HL-60 (cell line): Measurements from ENCODE around the gene SLC39A10.

Experiments
- DNase-seq, 2 experiments: peaks; one replicate each; pipeline ENCODE4 v3.0.0-alpha.2; 2010 to 2020; ENCODE audit warnings: low read depth in 1 of 2, low spot score in 1 of 2
- H3K27ac ChIP-seq: fragments of 250-450 bp; sonication (Bioruptor Pico); replicated peaks from 2 replicates; pipeline ENCODE4 v1.5.1; 2020; ENCODE audit warnings: mild to moderate bottlenecking, moderate library complexity
- H3K27me3 ChIP-seq: fragments of 250-450 bp; sonication (Bioruptor Pico); 2 replicates; pipeline ENCODE4 v1.5.1; 2021; ENCODE audit warnings: mild to moderate bottlenecking, moderate library complexity; ENCODE audit not compliant: insufficient read depth, poor library complexity, severe bottlenecking
- H3K4me3 ChIP-seq: replicated peaks from 2 replicates; pipeline ENCODE4 v1.5.1; 2011; ENCODE audit warnings: mild to moderate bottlenecking, control low read depth, low read length; ENCODE audit not compliant: insufficient read depth
- CTCF ChIP-seq: IDR thresholded peaks from one replicate; pipeline ENCODE4 v1.5.1; 2011; ENCODE audit warnings: low read length, control low read depth, inconsistent platforms; ENCODE audit not compliant: insufficient read depth
- GABPA ChIP-seq: IDR thresholded peaks from 2 replicates; pipeline ENCODE4 v1.6.1; 2012; ENCODE audit warnings: low read depth
- POLR2AphosphoS5 ChIP-seq: IDR thresholded peaks from 2 replicates; pipeline ENCODE4 v1.6.1; 2012; ENCODE audit warnings: low read depth
- REST ChIP-seq: IDR thresholded peaks from 2 replicates; pipeline ENCODE4 v1.6.1; 2012; ENCODE audit warnings: low read depth; ENCODE audit not compliant: insufficient replicate concordance
- SPI1 ChIP-seq: IDR thresholded peaks from 2 replicates; pipeline ENCODE4 v1.6.1; 2012; ENCODE audit warnings: low read depth, mild to moderate bottlenecking, borderline replicate concordance

The SLC39A10 gene

DNA sequence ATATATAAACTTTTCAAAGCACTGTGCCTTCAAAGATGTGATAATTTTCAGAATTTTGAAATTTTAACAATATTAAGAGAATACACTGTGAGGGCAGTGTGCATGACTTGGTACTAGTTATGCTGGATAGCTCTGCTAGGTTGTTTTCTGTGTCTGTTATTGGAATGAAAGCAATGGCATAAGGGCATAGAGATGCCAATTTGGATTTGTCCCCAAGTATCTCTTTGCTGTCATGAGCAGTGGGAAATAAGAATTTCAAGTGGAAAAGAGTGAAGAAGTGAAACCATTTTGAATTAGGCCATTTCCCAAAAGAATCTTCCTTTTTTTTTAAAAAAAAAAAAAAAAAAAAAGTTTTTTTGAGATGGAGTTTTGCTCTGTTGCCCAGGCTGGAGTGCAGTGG, 76.8 kb downstream of the SLC39A10 start:
- no peak overlapping the region for H3K27ac ChIP-seq
- TF ChIP-seq GABPA, result no peak
- no peak for TF ChIP-seq SPI1
- TF ChIP-seq REST, result no peak
- no peak for TF ChIP-seq POLR2AphosphoS5
- no peak for TF ChIP-seq CTCF
- H3K4me3 ChIP-seq, result no peak overlapping the region
- H3K27me3 ChIP-seq, result no peaks in the 10 kb centered on the region
- no peak for DNase-seq

- TF ChIP-seq GABPA (no peak), POLR2AphosphoS5 (no peak)
- Histone ChIP-seq H3K27me3 (no peaks in the 10 kb centered on the region), H3K27ac (no peak overlapping the region), H3K4me3 (no peak overlapping the region)
- no peak for DNase-seq
Observed at GRCh38 chr2:195734395-195734794, 77.4 kb downstream of the SLC39A10 start.

DNA sequence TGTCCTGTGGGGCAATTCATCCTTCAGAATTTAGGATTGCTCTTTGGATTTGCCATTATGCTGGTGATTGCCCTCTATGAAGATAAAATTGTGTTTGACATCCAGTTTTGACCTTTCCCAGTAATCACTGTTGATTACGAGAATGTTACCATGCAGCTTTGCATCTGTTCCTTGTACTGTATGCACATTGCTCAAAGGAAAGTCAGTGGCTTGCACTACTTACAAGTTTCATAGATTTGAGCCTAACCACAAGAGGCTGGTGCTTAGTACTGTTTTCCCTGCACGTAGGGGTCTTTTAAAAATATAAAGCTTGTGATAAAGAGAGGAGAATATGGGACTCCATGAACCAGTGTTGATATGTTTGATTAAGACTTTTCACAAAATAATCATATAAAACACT, 77.9 kb downstream of the SLC39A10 start:
- Histone ChIP-seq H3K4me3 (no peak overlapping the region), H3K27ac (no peak overlapping the region), H3K27me3 (no peaks in the 10 kb centered on the region)
- DNase-seq, result no peak
- TF ChIP-seq SPI1 (no peak), GABPA (no peak), CTCF (no peak), REST (no peak), POLR2AphosphoS5 (no peak)

DNA sequence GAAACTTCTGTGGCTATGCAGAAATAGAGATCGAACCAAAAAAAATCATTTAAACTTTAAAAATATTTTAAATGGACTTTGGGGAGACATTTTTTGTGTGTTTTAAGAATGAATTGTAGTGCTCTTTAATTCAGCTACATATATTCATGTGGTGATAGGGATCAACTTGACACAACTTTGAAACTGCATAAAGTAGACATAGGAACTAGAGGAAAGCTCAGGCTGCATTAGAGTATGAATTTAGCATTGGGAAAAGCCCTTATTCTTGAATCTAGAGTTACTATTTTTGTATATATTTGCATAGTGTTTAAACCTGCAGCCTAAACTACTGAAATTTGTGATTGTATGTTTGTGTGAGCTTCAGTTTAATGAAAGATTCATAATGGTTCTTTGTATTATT, 78.3 kb downstream of the SLC39A10 start:
- Histone ChIP-seq H3K27me3 (no peaks in the 10 kb centered on the region), H3K27ac (no peak overlapping the region), H3K4me3 (no peak overlapping the region)
- DNase-seq, result no peak
- TF ChIP-seq SPI1, result no peak

- no peak overlapping the region for H3K27ac ChIP-seq
- no peak for TF ChIP-seq SPI1
- no peak for TF ChIP-seq GABPA
- no peak for TF ChIP-seq POLR2AphosphoS5
- TF ChIP-seq REST, result no peak
- no peak for TF ChIP-seq CTCF
- no peak overlapping the region for H3K4me3 ChIP-seq
- H3K27me3 ChIP-seq, result no peaks in the 10 kb centered on the region
- DNase-seq, result no peak
Observed at GRCh38 chr2:195737511-195738325, 80.7 kb downstream of the SLC39A10 start.
